Smooth muscle cell of the brain vasculature (primary cell): ENCODE data around the gene PACS1.
"Not testable (repeated sequence)": the region's sequence is repeated elsewhere in the genome, so short reads cannot be mapped to it uniquely, and the experiment has no call there.

Experiments
- DNase-seq: peaks from one replicate; pipeline ENCODE4 v3.0.0-alpha.2; 2012; ENCODE audit warnings: low read depth, low spot score

The PACS1 gene

DNA sequence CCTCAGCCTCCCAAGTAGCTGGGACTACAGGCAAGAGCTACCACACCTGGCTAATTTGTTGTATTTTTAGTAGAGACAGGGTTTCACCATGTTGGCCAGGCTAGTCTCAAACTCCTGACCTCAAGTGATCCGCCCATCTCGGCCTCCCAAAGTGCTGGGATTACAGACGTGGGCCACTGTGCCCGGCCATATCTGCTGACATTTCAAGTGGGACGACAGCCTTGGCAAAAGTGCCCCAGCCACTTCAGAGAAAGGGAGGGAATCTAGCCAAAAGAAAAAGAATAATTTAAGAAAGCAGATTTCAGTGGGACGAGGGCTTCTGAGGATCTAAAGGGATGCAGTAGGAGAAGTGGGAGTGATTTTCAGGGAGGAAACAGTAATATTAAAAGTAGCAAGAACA is 183.0 kb downstream of the PACS1 start:
- not testable (repeated sequence) for DNase-seq

DNA sequence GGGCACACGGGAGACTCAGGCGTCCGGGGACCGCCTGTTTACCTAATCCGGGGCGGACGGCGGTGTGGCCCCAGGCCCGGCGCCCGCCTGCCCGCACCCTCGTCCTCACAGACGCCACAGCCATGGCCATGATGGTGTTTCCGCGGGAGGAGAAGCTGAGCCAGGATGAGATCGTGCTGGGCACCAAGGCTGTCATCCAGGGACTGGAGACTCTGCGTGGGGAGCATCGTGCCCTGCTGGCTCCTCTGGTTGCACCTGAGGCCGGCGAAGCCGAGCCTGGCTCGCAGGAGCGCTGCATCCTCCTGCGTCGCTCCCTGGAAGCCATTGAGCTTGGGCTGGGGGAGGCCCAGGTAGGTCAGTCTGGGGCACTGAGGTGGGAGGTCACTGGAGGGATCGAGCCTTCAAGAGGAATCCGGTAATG is 188.4 kb downstream of the PACS1 start:
- DNase-seq = no peak

DNA sequence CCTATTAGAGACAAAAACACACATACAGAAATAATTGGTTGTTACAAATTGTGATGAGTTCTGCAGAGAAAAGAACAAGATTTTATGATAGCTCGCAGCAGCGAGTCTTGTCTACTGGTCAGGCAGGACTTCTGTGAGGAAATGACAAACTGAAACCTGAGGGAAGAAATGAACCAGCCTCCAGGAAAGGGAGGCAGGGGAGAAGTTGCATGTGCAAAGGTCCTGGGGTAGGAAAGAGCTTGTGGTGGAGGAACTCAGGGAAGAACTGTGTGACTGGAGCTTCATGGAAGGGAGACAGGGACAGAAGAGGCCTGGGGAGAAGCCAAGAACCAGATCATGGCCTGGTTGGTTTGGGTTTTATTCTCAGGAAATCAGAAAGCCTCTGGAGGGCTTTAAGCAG is 189.2 kb downstream of the PACS1 start:
- DNase-seq = no peak

DNA sequence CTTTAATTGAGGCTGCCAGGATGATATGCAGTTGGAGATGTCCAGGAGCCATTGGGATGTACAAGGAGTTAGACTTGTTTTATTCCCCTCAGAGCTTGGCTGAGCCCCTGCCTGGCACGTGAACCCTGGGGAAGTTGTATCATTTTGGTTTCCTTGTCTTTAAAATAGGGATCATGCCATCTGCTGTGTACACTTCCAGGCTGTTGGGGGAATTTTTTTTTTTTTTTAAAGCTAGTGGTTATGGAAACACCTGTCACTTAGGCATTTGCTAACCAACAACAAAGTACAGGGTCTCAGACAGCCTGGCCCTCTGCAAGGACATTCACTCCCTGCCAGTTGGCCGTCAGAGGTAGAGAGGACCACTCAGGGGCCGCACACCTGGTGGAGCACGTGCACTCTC is 189.9 kb downstream of the PACS1 start:
- DNase-seq = no peak

DNA sequence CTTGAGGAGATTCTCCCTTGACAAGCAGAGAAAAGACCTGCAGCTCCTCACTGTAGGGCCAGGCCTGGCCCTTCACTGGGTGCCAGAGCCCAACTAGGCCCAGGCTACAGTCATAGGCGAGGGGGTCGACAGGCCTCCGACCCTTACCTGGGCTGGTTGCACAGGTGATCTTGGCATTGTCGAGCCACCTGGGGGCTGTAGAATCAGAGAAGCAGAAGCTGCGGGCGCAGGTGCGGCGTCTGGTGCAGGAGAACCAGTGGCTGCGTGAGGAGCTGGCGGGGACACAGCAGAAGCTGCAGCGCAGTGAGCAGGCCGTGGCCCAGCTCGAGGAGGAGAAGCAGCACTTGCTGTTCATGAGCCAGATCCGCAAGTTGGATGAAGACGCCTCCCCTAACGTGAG is 191.5 kb downstream of the PACS1 start:
- DNase-seq = no peak

DNA sequence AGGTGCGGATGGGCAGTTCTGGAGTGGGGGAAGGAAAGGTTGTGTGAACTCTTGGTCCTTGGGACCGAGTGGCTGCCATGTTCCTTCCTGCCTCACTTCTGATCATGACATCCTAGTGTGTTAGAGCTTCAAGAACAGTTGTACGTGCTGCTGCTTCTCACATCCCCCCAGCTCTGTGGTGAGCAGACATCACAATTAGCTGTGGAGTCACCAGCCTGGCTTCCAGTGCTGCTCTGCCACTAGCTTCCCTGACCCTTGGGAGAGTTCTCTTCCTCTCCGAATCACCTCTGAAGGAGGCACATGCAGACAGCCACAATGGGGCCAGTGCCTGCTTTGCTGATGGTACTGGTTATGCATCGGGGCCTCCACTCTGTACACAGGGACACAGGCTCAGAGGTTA is 192.1 kb downstream of the PACS1 start:
- no peak for DNase-seq

DNA sequence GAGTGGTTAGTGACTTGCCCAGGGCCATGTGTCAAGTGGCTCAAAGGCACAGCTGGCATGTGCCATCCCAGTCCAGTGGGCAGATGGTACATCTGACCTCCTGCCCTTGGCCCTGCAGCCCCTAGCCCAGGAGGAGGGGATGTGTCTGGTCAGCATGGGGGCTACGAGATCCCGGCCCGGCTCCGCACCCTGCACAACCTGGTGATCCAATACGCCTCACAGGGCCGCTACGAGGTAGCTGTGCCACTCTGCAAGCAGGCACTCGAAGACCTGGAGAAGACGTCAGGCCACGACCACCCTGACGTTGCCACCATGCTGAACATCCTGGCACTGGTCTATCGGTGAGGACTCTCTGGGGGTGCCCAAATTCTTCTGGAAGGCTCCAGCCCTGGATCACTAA is 192.6 kb downstream of the PACS1 start:
- DNase-seq = no peak

DNA sequence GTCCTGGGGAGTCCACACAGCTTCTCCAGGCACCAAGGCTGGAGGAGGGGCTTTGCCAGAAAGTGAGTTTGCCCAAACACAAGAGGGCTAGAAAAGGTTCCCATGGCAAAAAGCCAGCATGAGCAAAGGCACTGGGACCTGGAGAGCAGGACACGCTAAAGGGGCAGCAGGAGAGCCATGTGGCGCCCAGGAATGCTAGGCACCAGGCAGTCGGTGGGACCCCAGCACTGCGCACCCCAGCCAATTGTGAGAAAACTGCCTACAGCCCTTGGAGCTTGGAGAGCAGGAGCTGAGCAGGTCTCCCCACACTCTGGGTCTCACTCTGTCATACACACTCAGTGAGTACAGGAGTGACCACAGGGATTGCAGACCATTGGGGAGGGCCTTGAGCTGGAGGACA is 193.2 kb downstream of the PACS1 start:
- no peak for DNase-seq

DNA sequence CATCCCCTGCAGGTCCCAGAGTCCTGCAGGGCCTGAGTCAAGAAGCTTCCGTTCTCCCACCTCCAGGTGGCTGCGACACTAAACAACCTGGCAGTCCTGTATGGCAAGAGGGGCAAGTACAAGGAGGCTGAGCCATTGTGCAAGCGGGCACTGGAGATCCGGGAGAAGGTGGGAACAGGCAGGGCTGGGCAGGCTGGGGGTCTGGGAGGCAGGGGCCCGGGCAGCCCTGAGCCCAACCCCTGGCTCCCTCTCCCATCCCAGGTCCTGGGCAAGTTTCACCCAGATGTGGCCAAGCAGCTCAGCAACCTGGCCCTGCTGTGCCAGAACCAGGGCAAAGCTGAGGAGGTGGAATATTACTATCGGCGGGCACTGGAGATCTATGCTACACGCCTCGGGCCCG is 193.7 kb downstream of the PACS1 start:
- no peak for DNase-seq

DNA sequence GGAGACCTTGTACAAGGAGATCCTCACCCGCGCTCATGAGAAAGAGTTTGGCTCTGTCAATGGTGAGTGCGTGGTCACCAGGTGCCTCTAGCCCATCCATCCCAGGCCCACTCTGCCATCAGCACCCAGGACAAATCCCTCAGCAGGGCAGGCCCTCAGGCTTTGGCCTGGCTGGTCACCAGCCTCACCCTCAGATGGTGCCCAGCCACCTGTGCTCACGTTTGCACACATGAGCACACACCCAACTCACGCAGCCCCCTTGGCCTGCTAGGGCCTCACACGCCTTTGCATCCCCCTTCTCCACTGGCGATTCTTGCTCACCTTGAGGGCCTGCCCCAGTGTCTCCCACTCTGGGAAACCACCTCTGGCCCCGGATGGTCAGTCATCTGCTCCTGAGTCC is 194.3 kb downstream of the PACS1 start:
- no peak for DNase-seq

DNA sequence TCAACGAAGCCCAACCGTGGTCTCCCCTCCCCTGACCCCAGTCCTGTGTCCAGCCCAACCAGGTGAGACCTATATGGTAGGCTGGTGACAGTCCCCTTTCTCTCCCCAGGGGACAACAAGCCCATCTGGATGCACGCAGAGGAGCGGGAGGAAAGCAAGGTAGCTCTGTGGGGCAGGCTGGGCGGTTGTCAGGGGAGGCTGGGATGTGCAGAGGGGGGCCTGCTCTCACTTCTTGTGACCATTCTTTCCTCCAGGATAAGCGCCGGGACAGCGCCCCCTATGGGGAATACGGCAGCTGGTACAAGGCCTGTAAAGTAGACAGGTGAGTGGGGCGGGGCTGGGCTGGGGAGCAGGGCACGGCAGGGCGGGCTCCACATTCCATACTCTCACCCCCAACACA is 194.8 kb downstream of the PACS1 start:
- DNase-seq = no peak

DNA sequence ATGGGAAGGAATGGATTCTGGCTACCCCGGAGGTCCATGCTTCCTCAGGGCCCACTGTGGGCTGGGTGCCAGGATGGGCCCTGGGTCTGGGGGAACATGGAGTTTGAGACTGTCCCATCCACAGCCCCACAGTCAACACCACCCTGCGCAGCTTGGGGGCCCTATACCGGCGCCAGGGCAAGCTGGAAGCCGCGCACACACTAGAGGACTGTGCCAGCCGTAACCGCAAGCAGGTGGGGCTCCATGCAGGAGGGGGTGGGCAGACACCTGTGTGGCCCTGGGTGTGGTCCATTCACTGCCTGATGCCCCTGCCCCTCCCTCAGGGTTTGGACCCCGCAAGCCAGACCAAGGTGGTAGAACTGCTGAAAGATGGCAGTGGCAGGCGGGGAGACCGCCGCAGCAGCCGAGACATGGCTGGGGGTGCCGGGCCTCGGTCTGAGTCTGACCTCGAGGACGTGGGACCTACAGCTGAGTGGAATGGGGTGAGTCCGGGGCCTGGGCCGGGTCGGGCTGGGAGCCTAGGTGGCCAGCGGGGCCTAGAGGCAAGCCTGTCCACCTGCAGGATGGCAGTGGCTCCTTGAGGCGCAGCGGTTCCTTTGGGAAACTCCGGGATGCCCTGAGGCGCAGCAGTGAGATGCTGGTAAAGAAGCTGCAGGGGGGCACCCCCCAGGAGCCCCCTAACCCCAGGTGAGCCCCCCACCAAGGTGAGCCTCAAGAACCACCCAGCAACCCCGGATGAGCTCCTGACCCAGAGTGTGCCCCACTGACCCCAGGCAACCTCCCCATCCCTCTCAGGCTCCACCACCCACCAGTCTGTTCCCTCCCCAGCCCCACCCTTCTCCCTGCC is 195.7 kb downstream of the PACS1 start:
- no peak for DNase-seq

DNA sequence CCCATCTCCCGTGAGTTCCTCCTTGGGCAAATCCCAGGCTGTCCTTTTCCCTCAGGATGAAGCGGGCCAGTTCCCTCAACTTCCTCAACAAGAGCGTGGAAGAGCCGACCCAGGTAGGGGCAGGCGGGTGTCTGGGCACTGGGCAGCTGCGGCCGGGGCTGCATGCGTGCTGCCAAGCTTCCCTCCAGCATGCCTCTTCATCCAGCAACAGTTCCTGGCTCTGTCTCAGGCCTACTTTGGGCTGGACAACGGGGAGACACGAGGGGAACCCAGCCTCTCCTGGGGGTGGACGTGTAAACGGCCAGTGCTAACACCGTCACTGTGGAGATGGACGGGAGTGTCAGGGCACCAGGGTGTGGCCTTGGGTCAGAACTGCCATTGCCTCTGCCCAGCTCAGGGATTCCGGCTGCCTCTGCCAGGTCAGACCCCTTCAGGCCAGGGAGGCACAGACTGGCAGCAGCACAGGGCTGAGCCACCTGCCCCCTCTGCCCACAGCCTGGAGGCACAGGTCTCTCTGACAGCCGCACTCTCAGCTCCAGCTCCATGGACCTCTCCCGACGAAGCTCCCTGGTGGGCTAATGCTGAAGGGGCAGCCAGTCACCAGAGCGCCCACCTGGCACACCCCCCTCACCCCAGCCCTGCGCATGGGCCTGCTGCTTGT is 196.4 kb downstream of the PACS1 start:
- DNase-seq = no peak

DNA sequence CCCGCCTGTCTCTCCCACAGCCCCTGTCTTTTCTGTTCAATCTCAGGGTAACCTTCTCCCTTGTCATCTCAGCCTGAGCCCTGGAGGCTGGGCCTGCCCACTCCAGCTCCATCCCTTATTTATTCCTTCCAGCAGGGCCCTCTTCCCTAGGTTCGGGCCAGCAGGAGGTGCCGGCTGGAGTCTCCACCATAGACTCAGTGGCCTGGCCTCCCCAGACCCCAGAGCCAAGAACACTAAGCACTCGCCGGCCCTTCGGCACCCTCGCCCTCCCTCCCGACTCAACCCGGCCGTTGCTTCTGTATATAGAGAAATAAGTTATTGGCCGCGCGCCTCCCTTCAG is 196.9 kb downstream of the PACS1 start:
- no peak for DNase-seq

DNA sequence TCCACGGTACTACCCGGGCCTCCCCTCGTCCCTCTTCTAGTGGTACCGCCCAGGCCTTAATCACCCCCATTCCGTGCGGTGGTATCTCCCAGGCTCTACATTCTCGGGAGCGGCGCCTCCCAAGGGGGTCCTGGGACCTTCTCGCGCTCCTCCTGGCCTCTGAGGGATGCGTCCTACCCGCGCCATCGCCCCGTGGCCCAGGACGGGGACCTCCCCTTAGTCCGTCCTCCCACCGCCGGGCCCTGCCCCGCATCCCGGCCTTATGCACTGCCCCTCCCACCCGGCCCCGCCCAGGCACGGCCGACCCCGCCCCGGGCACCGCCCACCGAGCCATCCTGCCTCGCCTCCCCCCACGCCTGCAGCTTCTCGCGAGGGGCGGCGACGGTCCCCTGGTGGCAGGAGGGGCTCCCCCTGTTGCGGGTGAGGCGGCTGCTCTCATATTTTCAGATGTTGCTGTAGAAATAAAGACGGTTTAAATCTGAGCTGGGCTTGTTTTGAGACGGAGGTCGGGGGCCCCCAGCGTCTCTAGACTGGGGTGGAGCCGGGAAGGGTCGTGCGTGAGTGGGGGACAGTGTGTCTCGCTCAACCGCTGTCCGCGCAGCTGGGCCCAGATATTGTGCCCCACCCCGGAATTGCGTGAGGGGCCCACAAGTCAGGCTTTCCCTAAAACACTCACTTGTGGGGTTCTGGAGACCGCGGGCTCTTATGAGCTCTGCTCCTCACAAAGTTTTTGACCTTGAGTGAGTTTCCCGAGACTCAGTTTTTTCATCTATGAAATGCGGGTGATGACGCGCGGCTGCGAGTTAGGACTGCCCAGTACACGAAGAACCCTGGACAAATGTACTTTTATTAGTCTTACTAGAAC is 197.5 kb downstream of the PACS1 start:
- DNase-seq = peak; percentile 65

DNA sequence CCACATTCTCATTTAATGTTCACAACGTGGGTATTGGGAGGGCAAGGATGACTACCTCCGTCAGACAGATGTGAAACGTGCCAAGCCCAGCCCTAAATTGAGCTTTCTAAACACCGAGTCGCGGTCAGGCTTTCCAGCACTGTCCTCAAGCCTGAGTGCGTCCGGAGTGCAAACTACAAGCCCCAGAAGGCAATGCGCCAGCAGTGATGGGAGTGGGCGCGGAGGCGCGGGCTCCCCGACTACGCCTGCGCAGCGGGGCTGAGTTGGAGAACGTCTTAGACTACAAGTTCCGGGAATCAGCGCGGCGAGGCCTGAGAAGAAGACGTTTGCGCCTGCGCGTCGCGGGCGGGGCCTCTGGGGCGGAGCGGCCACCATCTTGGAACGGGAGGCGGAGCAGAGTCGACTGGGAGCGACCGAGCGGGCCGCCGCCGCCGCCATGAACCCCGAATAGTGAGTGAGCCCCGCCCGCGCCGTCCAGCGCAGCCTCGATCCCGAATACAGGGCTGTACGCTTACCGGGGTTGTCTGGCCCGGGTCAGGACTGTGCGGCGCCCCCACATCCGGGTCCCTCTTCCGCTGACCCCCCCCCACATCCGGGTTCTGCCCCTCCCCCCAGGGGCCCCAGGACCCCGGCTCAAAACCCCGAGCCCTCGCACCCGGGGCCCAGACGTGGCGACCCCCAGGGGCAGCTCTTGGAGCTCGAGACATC is 198.3 kb downstream of the PACS1 start, which contains the start of gene RAB1B:
Gene RAB1B, plus strand, starts transcription at position 396 of the 708 bp plus-strand sequence. Its CDS starts 41 bp downstream, at position 437.
- DNase-seq = peak; percentile 100

DNA sequence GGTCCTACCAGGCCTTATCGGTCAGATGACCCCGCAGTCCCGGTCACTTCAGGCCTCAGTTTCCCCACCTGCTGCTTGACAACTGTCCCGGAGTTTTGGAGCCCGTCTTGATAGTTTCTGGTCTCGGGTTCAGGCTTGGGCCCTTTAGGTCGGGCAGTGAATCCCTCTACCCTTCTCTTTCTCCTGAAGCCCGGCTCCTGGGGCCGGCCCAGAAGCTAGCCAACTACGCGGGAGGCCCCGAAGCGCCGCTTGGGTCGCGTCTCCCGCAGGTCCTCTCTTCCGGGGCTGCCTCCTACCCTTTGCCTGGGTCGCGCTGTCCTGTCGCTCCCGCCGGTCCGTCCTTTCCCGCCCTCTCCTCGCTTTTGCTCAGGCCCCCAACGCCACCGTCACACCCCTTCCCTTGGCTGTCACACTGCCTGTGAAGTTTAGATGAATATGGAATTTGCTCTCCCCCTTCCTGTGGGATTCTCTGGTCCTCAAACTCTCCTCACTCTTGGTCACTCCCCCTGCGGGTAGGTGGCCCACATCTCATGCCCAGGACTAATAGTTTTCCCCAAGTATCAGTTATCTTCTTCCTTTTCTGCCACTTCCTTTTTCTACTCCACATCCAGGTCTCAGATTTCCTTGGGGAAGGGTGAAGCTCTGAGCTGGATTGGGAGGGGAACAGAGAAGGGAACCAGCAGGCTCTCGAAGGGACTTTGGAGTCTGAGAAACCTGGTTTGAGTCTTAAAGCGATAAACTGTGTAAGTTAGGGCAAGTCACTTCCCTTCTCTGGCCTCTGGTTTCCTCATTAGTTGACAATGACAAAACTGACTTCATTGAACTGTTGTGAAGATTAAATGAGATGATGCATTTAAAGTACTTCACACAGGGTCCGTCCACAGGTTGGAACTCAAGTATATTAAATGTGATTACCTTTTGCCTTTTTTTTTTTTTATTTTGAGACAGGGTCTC is 199.2 kb downstream of the PACS1 start:
- no peak for DNase-seq

DNA sequence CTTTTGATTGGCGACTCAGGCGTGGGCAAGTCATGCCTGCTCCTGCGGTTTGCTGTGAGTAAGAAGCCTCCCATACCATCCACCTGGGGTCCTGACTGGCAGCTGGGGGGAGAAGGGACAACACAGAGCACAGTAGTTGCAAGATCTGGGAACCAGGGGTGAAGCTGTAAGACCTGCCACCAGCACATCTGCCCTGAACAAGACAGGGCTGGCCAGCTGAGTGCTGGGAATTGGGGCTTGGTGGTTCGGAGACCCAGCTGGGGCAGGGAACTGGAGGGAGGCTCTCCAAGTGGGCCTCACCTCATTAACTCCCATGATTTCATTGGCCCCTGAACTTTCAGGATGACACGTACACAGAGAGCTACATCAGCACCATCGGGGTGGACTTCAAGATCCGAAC is 201.7 kb downstream of the PACS1 start:
- DNase-seq = no peak

DNA sequence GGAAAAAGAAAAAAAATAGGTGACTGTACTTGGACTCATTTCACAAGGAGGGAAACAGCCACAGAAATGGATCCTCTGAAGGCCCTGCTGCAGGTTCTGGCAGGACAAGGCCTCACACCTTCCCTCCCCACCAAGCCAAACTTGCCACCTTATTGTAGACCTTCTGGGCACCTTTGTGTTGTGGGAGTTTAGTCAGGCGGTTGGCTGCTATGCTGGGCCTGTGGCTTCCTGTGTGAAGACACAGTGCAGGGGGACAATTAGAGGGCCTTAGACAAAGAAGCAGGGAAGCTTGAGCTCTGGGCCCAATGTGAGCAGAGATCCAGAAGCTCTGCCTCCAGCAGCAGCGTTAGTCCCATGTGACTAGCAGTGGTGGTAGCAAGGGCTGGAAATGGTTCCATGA is 202.5 kb downstream of the PACS1 start:
- no peak for DNase-seq

DNA sequence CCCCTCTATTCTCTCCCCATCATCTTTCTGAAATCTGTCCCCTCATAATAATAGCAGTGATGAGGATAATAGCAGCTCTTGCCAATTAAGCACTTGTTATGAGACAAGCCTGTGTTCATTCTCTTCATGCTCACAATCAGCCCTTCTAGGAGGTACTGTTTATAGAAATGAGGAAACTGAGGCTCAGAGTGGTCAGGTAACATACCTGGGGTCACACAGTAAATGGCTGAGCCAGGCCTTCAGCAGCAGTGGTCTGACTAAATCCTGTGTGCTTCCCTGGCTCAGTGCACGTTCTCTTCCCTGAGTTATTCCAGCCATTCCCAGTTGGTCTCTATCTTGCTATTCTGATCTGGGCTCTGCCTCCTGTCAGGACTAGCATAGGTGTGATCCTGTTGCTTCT is 204.1 kb downstream of the PACS1 start:
- DNase-seq = no peak

DNA sequence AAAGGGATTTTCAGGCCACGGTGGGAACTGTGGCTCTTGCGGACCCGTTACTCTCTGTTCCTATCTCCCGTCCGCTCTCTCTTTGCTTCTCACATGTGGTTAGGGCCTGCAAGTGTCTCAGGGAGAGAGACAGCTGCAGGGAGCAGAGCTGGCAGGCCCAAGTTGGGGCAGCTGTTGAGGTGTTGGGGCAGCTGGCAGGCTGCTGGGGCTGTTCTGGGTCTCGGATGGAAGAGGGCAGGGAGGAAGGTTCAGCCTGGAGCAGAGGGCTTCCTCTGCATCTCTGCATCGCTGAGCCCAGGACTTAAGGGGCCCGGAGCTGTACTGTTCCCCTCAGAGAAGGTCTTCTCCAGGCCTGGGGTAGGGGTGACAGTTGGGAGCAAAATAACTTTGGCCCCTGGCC is 205.3 kb downstream of the PACS1 start:
- DNase-seq = no peak
